Measurements from ENCODE around the gene TNRC6C. TPM values are rescaled to one million over a fixed set of nuclear protein-coding genes. Genes with fewer than 3 reads are reported as not detected.

TNRC6C gene
- total and polyA plus RNA-seq, 9 donors, result 8.1 to 11.1 (median 8.8) TPM

DNA sequence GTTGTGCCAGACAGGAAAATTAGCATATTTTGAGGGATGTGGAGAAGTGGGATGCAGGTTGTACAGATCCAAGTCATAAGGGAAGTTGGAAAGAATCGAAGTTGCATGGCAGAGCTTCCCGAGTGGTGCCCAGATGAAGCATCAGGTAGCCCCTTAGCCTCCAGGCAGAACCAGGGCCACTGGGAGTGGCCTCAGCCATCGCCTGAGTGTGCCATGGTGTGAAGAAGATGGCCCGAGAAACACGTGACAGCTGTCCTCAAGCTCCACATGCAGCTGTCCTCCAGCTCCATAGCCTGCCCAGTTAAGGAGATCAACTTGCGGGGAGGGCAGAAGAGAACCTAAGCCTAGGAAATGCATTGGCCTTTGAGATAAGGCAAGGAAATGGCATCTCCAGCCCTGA lies 136.5 kb downstream of the TNRC6C start:
- Histone ChIP-seq H3K4me3 (ENCODE audit: low read length) (no peak overlapping the region), H3K9me3 (replicated peaks; ENCODE audit: control insufficient read depth, low read depth, low read length) (no peaks in the 10 kb centered on the region), H3K27me3 (ENCODE audit: control insufficient read depth, insufficient read depth, low read length) (no peaks in the 10 kb centered on the region), H3K27ac (ENCODE audit: low read length) (no peak overlapping the region), H3K36me3 (ENCODE audit: control insufficient read depth, insufficient read depth, low read length) (peaks cover 87% of the 10 kb centered on the region), H3K4me1 (ENCODE audit: control insufficient read depth, insufficient read depth, low read length) (no peaks in the 10 kb centered on the region)
- 96% methylated on average over 4 of the region's 6 CpGs for WGBS (ENCODE audit: insufficient coverage)
- DNase-seq, result no peak

- Histone ChIP-seq H3K27me3 (ENCODE audit: control insufficient read depth, insufficient read depth, low read length) (no peaks in the 10 kb centered on the region), H3K4me3 (ENCODE audit: low read length) (no peak overlapping the region), H3K36me3 (ENCODE audit: control insufficient read depth, insufficient read depth, low read length) (peaks cover 89% of the 10 kb centered on the region), H3K4me1 (ENCODE audit: control insufficient read depth, insufficient read depth, low read length) (no peaks in the 10 kb centered on the region), H3K27ac (ENCODE audit: low read length) (no peak overlapping the region), H3K9me3 (replicated peaks; ENCODE audit: control insufficient read depth, low read depth, low read length) (no peaks in the 10 kb centered on the region)
- 94% methylated on average over 3 of the region's 9 CpGs for WGBS (ENCODE audit: insufficient coverage)
- DNase-seq, result no peak
Measured at GRCh38 chr17:78096093-78096492, 137.6 kb downstream of the TNRC6C start.

DNA sequence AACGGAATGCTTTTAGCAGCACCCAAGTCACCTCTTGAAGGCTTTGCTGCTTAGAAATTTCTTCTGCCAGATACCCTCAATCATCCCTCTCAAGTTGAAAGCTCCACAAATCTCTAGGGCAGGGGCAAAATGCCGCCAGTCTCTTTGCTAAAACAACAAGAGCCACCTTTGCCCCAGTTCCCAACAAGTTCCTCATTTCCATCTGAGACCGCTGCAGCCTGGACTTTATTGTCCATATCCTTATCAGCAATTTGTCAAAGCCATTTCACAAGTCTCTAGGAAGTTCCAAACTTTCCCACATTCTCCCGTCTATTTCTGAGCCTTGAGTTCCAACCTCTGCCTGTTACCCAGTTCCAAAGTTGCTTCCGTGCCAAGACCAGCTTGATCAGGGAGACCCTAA lies 142.6 kb downstream of the TNRC6C start:
- 91% methylated on average over 4 of the region's 5 CpGs for WGBS (ENCODE audit: insufficient coverage)
- Histone ChIP-seq H3K36me3 (ENCODE audit: control insufficient read depth, insufficient read depth, low read length) (peaks cover 87% of the 10 kb centered on the region), H3K27me3 (ENCODE audit: control insufficient read depth, insufficient read depth, low read length) (no peaks in the 10 kb centered on the region), H3K4me1 (ENCODE audit: control insufficient read depth, insufficient read depth, low read length) (no peaks in the 10 kb centered on the region), H3K4me3 (ENCODE audit: low read length) (no peak overlapping the region), H3K9me3 (replicated peaks; ENCODE audit: control insufficient read depth, low read depth, low read length) (no peaks in the 10 kb centered on the region), H3K27ac (ENCODE audit: low read length) (no peak overlapping the region)
- no peak for DNase-seq

- WGBS (ENCODE audit: insufficient coverage), result 87% methylated on average over 4 of the region's 10 CpGs
- Histone ChIP-seq H3K4me1 (ENCODE audit: control insufficient read depth, insufficient read depth, low read length) (no peaks in the 10 kb centered on the region), H3K4me3 (ENCODE audit: low read length) (no peak overlapping the region), H3K36me3 (ENCODE audit: control insufficient read depth, insufficient read depth, low read length) (peaks cover 82% of the 10 kb centered on the region), H3K27me3 (ENCODE audit: control insufficient read depth, insufficient read depth, low read length) (no peaks in the 10 kb centered on the region), H3K27ac (ENCODE audit: low read length) (no peak overlapping the region), H3K9me3 (replicated peaks; ENCODE audit: control insufficient read depth, low read depth, low read length) (no peaks in the 10 kb centered on the region)
- no peak for DNase-seq
Measured at GRCh38 chr17:78101542-78101941, 143.0 kb downstream of the TNRC6C start.

- H3K9me3 ChIP-seq (replicated peaks; ENCODE audit: control insufficient read depth, low read depth, low read length), result no peaks in the 10 kb centered on the region
- no CpG with 5 or more reads among the region's 4 CpGs for WGBS (ENCODE audit: insufficient coverage)
- no peaks in the 10 kb centered on the region for H3K27me3 ChIP-seq (ENCODE audit: control insufficient read depth, insufficient read depth, low read length)
- H3K36me3 ChIP-seq (ENCODE audit: control insufficient read depth, insufficient read depth, low read length), result peaks cover 66% of the 10 kb centered on the region
- DNase-seq, result no peak
- H3K4me3 ChIP-seq (ENCODE audit: low read length), result no peak overlapping the region
- H3K4me1 ChIP-seq (ENCODE audit: control insufficient read depth, insufficient read depth, low read length), result no peaks in the 10 kb centered on the region
- H3K27ac ChIP-seq (ENCODE audit: low read length), result no peak overlapping the region
Measured at GRCh38 chr17:78103311-78103710, 144.8 kb downstream of the TNRC6C start.

DNA sequence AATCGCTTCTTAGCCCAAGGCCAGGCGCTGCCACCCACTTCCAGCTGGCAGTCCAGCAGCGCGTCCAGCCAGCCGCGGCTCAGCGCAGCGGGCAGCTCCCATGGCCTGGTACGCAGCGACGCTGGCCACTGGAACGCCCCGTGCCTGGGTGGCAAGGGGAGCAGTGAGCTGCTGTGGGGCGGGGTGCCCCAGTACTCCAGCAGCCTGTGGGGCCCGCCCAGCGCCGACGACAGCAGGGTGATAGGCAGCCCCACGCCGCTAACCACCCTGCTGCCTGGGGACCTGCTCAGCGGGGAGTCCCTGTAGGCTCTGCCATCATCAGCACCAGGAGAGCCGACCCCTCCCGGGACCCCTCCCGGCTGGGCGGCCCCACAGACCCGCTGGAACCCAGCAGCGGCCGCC lies 146.0 kb downstream of the TNRC6C start:
- DNase-seq, result no peak
- Histone ChIP-seq H3K4me3 (ENCODE audit: low read length) (no peak overlapping the region), H3K4me1 (ENCODE audit: control insufficient read depth, insufficient read depth, low read length) (no peaks in the 10 kb centered on the region), H3K27ac (ENCODE audit: low read length) (no peak overlapping the region), H3K36me3 (ENCODE audit: control insufficient read depth, insufficient read depth, low read length) (peaks cover 66% of the 10 kb centered on the region), H3K27me3 (ENCODE audit: control insufficient read depth, insufficient read depth, low read length) (no peaks in the 10 kb centered on the region), H3K9me3 (replicated peaks; ENCODE audit: control insufficient read depth, low read depth, low read length) (no peaks in the 10 kb centered on the region)
- WGBS (ENCODE audit: insufficient coverage), result 93% methylated on average over 27 of the region's 28 CpGs

- no peak for DNase-seq
- Histone ChIP-seq H3K27me3 (ENCODE audit: control insufficient read depth, insufficient read depth, low read length) (no peaks in the 10 kb centered on the region), H3K4me1 (ENCODE audit: control insufficient read depth, insufficient read depth, low read length) (no peaks in the 10 kb centered on the region), H3K36me3 (ENCODE audit: control insufficient read depth, insufficient read depth, low read length) (peaks cover 61% of the 10 kb centered on the region), H3K9me3 (replicated peaks; ENCODE audit: control insufficient read depth, low read depth, low read length) (no peaks in the 10 kb centered on the region), H3K27ac (ENCODE audit: low read length) (no peak overlapping the region), H3K4me3 (ENCODE audit: low read length) (no peak overlapping the region)
- 88% methylated on average over 14 of the region's 16 CpGs for WGBS (ENCODE audit: insufficient coverage)
Measured at GRCh38 chr17:78105101-78105500, 146.6 kb downstream of the TNRC6C start.

GRCh38 chr17:78105551-78105950 lies 147.0 kb downstream of the TNRC6C start:
- no peak for DNase-seq
- peak overlapping the region; percentile 9 for H3K27ac ChIP-seq (ENCODE audit: low read length)

GRCh38 chr17:78106211-78106610 lies 147.7 kb downstream of the TNRC6C start:
- DNase-seq, result no peak
- Histone ChIP-seq H3K4me3 (ENCODE audit: low read length) (no peak overlapping the region), H3K9me3 (replicated peaks; ENCODE audit: control insufficient read depth, low read depth, low read length) (no peaks in the 10 kb centered on the region), H3K27ac (ENCODE audit: low read length) (no peak overlapping the region), H3K4me1 (ENCODE audit: control insufficient read depth, insufficient read depth, low read length) (no peaks in the 10 kb centered on the region), H3K27me3 (ENCODE audit: control insufficient read depth, insufficient read depth, low read length) (no peaks in the 10 kb centered on the region), H3K36me3 (ENCODE audit: control insufficient read depth, insufficient read depth, low read length) (peaks cover 57% of the 10 kb centered on the region)
- WGBS (ENCODE audit: insufficient coverage), result 69% methylated on average over 8 of the region's 15 CpGs

More at GRCh38 chr17:78105551-78105950, 147.0 kb downstream of the TNRC6C start:
- H3K27me3 ChIP-seq (ENCODE audit: control insufficient read depth, insufficient read depth, low read length), result no peaks in the 10 kb centered on the region
- WGBS (ENCODE audit: insufficient coverage), result 100% methylated on average over 2 of the region's 13 CpGs
- H3K4me1 ChIP-seq (ENCODE audit: control insufficient read depth, insufficient read depth, low read length), result no peaks in the 10 kb centered on the region
- H3K4me3 ChIP-seq (ENCODE audit: low read length), result no peak overlapping the region
- H3K36me3 ChIP-seq (ENCODE audit: control insufficient read depth, insufficient read depth, low read length), result peaks cover 56% of the 10 kb centered on the region
- H3K9me3 ChIP-seq (replicated peaks; ENCODE audit: control insufficient read depth, low read depth, low read length), result no peaks in the 10 kb centered on the region

DNA sequence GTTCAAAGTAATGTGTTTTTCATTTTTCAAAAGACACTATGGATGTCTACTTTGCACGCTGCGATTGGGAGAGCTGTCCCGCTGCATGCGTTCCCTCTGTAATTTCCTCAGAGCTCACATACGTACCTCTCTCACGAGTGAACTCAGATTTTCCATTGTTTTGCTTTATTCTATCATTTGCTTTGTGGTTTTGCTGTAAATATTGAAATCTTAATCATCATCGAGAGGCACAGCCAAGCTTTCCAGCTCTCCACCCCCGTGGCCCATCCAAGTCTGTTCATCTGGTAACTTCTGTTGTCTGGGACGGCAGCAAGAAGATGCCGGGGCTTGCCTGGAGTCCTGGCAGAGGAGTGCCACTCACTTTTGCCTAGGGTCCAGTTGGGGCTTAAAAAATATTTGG lies 149.0 kb downstream of the TNRC6C start:
- no peaks in the 10 kb centered on the region for H3K27me3 ChIP-seq (ENCODE audit: control insufficient read depth, insufficient read depth, low read length)
- DNase-seq, result no peak
- H3K4me3 ChIP-seq (ENCODE audit: low read length), result no peak overlapping the region
- H3K9me3 ChIP-seq (replicated peaks; ENCODE audit: control insufficient read depth, low read depth, low read length), result no peaks in the 10 kb centered on the region
- H3K27ac ChIP-seq (ENCODE audit: low read length), result no peak overlapping the region
- no CpG with 5 or more reads among the region's 10 CpGs for WGBS (ENCODE audit: insufficient coverage)
- H3K4me1 ChIP-seq (ENCODE audit: control insufficient read depth, insufficient read depth, low read length), result peaks cover 3% of the 10 kb centered on the region
- peaks cover 56% of the 10 kb centered on the region for H3K36me3 ChIP-seq (ENCODE audit: control insufficient read depth, insufficient read depth, low read length)

Measured in muscle of leg (tissue), 11 donors.